B cell (primary cell): Measurements from ENCODE around the gene TPCN1. TPM values are rescaled to one million over a fixed set of nuclear protein-coding genes. Genes with fewer than 3 reads are reported as not detected.

Experiments used
- ATAC-seq: fragments of 200-7000 bp; cut with Tn5 transposase; one replicate; pipeline ENCODE4 v1.10.0; 2021; ENCODE audit warnings: low read depth, mild to moderate bottlenecking, moderate number of reproducible peaks, moderate library complexity
- CTCF ChIA-PET: fragments of 350-600 bp; sonication (Branson Sonifier 250); formaldehyde crosslinking; loops from one replicate; lab custom pipeline; 2021; ENCODE audit warnings: antibody characterized with exemption, inconsistent platforms; lab: Charles Lee
- POLR2A ChIA-PET: fragments of 350-600 bp; sonication (Branson Sonifier 250); formaldehyde crosslinking; loops from one replicate; lab custom pipeline; 2021; ENCODE audit warnings: antibody characterized with exemption; lab: Charles Lee
- DNase-seq: peaks from one replicate; pipeline ENCODE4 v3.0.0; 2013
- H2AFZ ChIP-seq: 2 replicates; pipeline ENCODE4 v1.6.1; 2012; ENCODE audit warnings: mild to moderate bottlenecking, low read depth, low read length; ENCODE audit not compliant: insufficient read depth, poor library complexity, severe bottlenecking
- H3K27ac ChIP-seq, 2 donors: 1 replicate in 1 of 2; 2 replicates in 1 of 2; pipeline ENCODE4 v1.5.1; 2012 to 2013; ENCODE audit warnings: low read length in 2 of 2, mild to moderate bottlenecking in 2 of 2, moderate library complexity in 1 of 2
- H3K27me3 ChIP-seq, 4 experiments: fragments of 200-600 bp in 1 of 4; sonication (generic) in 1 of 4; replicated peaks in 1 of 4; 1 replicate in 2 of 4; 2 replicates in 2 of 4; pipeline versions ENCODE4 v1.6.1 to v1.7.0; 2013 to 2016; ENCODE audit warnings: low read length in 3 of 4, mild to moderate bottlenecking in 2 of 4, mixed read lengths in 1 of 4, moderate library complexity in 1 of 4; ENCODE audit not compliant: insufficient read depth in 4 of 4, control insufficient read depth in 3 of 4; ENCODE audit errors: control extremely low read depth in 1 of 4
- H3K36me3 ChIP-seq, 2 experiments: replicated peaks in 1 of 2; 1 replicate in 1 of 2; 2 replicates in 1 of 2; pipeline versions ENCODE4 v1.6.1 to v1.7.1; 2013; ENCODE audit warnings: low read length in 1 of 2; ENCODE audit not compliant: insufficient read depth in 2 of 2, control insufficient read depth in 1 of 2; ENCODE audit errors: control extremely low read depth in 1 of 2, extremely low read depth in 1 of 2
- H3K4me1 ChIP-seq, 2 donors: fragments of 200-600 bp in 1 of 2; sonication (generic) in 1 of 2; 1 replicate in 1 of 2; 2 replicates in 1 of 2; pipeline versions ENCODE4 v1.5.1 to v1.6.1; 2013 to 2017; ENCODE audit warnings: low read length in 2 of 2; ENCODE audit not compliant: control insufficient read depth in 2 of 2, insufficient read depth in 2 of 2
- H3K4me2 ChIP-seq: replicated peaks from 2 replicates; pipeline ENCODE3; 2012; ENCODE audit warnings: mild to moderate bottlenecking, low read depth, low read length; ENCODE audit not compliant: poor library complexity, severe bottlenecking
- H3K4me3 ChIP-seq, 5 experiments: fragments of 200-600 bp in 1 of 5; sonication (generic) in 1 of 5; 1 replicate in 3 of 5; 2 replicates in 2 of 5; pipeline versions ENCODE4 v1.5.1 to v1.7.0; 2011 to 2016; ENCODE audit warnings: low read length in 4 of 5, mild to moderate bottlenecking in 4 of 5, low read depth in 2 of 5, control low read depth in 1 of 5, moderate library complexity in 1 of 5; ENCODE audit not compliant: insufficient read depth in 1 of 5; ENCODE audit errors: control extremely low read depth in 1 of 5, extremely low read depth in 1 of 5
- H3K79me2 ChIP-seq: fragments of 200-600 bp; sonication (generic); one replicate; pipeline ENCODE4 v1.6.0; 2016; ENCODE audit warnings: low read length; ENCODE audit not compliant: control insufficient read depth, insufficient read depth
- H3K9ac ChIP-seq: fragments of 200-600 bp; sonication (generic); 2 replicates; pipeline ENCODE4 v1.6.1; 2017; ENCODE audit warnings: mild to moderate bottlenecking, low read length, moderate library complexity
- H3K9me3 ChIP-seq, 3 donors: one replicate each; pipeline versions ENCODE4 v1.6.1 to v1.7.1; 2013; ENCODE audit warnings: low read length in 2 of 3; ENCODE audit not compliant: control insufficient read depth in 2 of 3, insufficient read depth in 1 of 3; ENCODE audit errors: control extremely low read depth in 1 of 3
- H4K20me1 ChIP-seq: 2 replicates; pipeline ENCODE4 v1.6.0; 2012; ENCODE audit warnings: mild to moderate bottlenecking, low read length; ENCODE audit not compliant: insufficient read depth, control insufficient read depth, poor library complexity, severe bottlenecking
- H3K27ac Mint-ChIP-seq: one replicate; pipeline ENCODE4 v1.8.0; 2021; ENCODE audit warnings: mixed read lengths
- H3K27me3 Mint-ChIP-seq: one replicate; pipeline ENCODE4 v1.8.0; 2021; ENCODE audit warnings: mixed read lengths
- H3K4me1 Mint-ChIP-seq: one replicate; pipeline ENCODE4 v1.8.0; 2021; ENCODE audit warnings: mixed read lengths
- H3K4me3 Mint-ChIP-seq: one replicate; pipeline ENCODE4 v1.8.0; 2021; ENCODE audit warnings: mixed read lengths
- H3K9me3 Mint-ChIP-seq: one replicate; pipeline ENCODE4 v1.8.0; 2022; ENCODE audit warnings: mixed read lengths; ENCODE audit not compliant: insufficient read depth
- CTCF ChIP-seq: fragments of 200-600 bp; IDR thresholded peaks from one replicate; pipeline ENCODE4 v1.8.0; 2022; ENCODE audit warnings: antibody characterized with exemption, mild to moderate bottlenecking
- EZH2 ChIP-seq: IDR thresholded peaks from 2 replicates; pipeline ENCODE4 v1.6.1; 2012; ENCODE audit warnings: borderline replicate concordance, low read depth, mild to moderate bottlenecking, moderate library complexity, low read length; ENCODE audit not compliant: insufficient read depth, poor library complexity, severe bottlenecking
- WGBS: methylation state at CpG from one replicate; pipeline ENCODE4 v1.1.5; 2013; ENCODE audit warnings: missing lambda C conversion rate; ENCODE audit not compliant: insufficient coverage; 5-methylcytosine and 5-hydroxymethylcytosine counted together
- intact Hi-C: fragments of 100-400 bp; cut with micrococcal nuclease; formaldehyde crosslinking; loops from one replicate; pipeline ENCODE4 v1.10.0; 2022
- polyA plus RNA-seq: library from polyadenylated mRNA; depleted of rRNA; stranded (reverse); fragments of >200 nt; gene quantifications from 2 replicates; pipeline ENCODE4 v1.2.3, GENCODE V29; 2012
- total RNA-seq, 2 donors: library from RNA; stranded (reverse); fragments of 120-200 nt in 1 of 2; gene quantifications; 1 replicate in 1 of 2; 2 replicates in 1 of 2; pipeline versions ENCODE4 v1.2.3 to v1.2.4, GENCODE V29; 2013 to 2022

TPCN1 gene
- total and polyA plus RNA-seq, 2 donors (not counting 1 experiment from before 2014, with no cell fraction given) = 80.8 to 258 TPM

- peaks cover 61% of the 10 kb centered on the region for H3K4me1 Mint-ChIP-seq
- TF ChIP-seq EZH2 (no peak), CTCF (no peak)
Measured at GRCh38 chr12:113211160-113211559, 10.1 kb upstream of the TPCN1 start.

DNA sequence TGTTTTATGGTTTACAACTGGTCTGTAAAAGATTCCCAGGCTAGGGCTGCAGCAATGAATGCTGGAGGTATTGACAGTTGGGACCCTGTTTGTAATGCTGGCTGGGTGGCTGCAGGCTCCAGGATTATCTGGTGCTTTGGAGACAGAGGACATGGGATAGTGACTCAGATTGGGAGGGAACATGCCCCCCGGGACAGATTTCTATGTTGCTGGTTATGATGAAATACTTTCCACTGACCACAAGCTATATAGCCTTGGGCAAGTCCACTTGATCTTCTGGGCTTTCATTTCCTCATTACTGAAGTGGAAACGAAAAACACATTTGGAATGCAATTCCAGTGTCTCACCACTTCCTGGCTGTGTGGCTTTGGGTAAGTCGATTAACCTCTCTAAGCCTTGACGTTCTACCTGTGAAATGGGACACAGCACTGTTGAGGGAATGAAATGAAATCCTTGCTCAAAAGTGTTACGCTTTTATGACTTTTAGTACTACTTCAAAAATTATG is 6.3 kb upstream of the TPCN1 start:
- H3K9me3 ChIP-seq = no peaks in the 10 kb centered on the region
- ChIA-PET POLR2A (no interaction called here), CTCF (no interaction called here)
- ATAC-seq (peak; percentile 24), DNase-seq (peak; percentile 42)
- no peaks in the 10 kb centered on the region for H3K27me3 ChIP-seq
- intact Hi-C loops = no loop called here
- no peaks in the 10 kb centered on the region for H3K36me3 ChIP-seq
- H3K27ac Mint-ChIP-seq = no peak overlapping the region
- H3K9me3 Mint-ChIP-seq = no peaks in the 10 kb centered on the region
- H3K79me2 ChIP-seq = peaks cover 1% of the 10 kb centered on the region
- H3K4me1 Mint-ChIP-seq = peaks cover 37% of the 10 kb centered on the region
- no peak overlapping the region for H3K4me2 ChIP-seq
- TF ChIP-seq CTCF = no peak
- TF ChIP-seq EZH2 = no peak
- H3K27me3 Mint-ChIP-seq = no peaks in the 10 kb centered on the region
- 13% methylated on average over 2 of the region's 5 CpGs for WGBS
- peaks cover 24 to 32% of the 10 kb centered on the region in 2 donors for H3K4me1 ChIP-seq
- H3K9ac ChIP-seq = no peak overlapping the region
- no peaks in the 10 kb centered on the region for H4K20me1 ChIP-seq
- no peak overlapping the region for H3K27ac ChIP-seq
- no peak overlapping the region for H2AFZ ChIP-seq
- H3K4me3 Mint-ChIP-seq = no peak overlapping the region
- H3K4me3 ChIP-seq = no peak overlapping the region

More at GRCh38 chr12:113211160-113211559, 10.1 kb upstream of the TPCN1 start:
- 100% methylated on average over 2 of the region's 6 CpGs for WGBS
- H3K4me1 ChIP-seq = peaks cover 47 to 53% of the 10 kb centered on the region in 2 donors
- DNase-seq (no peak), ATAC-seq (no peak)
- H3K9ac ChIP-seq = no peak overlapping the region
- Mint-ChIP-seq H3K4me3 (no peak overlapping the region), H3K9me3 (no peaks in the 10 kb centered on the region), H3K27me3 (no peaks in the 10 kb centered on the region), H3K27ac (peak overlapping the region; percentile 89)
- H4K20me1 ChIP-seq = no peaks in the 10 kb centered on the region
- intact Hi-C loops = no loop called here
- no peaks in the 10 kb centered on the region for H3K27me3 ChIP-seq
- H3K79me2 ChIP-seq = no peaks in the 10 kb centered on the region
- POLR2A ChIA-PET = interaction anchor here (2.0 kb wide), 1 partner anchor 10 kb away, joined by 10 read pairs; the partner anchor contains the start of gene TPCN1
- no peak overlapping the region for H3K27ac ChIP-seq
- no peaks in the 10 kb centered on the region for H3K36me3 ChIP-seq
- no peak overlapping the region for H3K4me3 ChIP-seq
- no peaks in the 10 kb centered on the region for H3K9me3 ChIP-seq
- CTCF ChIA-PET = interaction anchor here (0.8 to 1.6 kb wide), 6 partner anchors 8 to 24 kb away, joined by 3 to 11 read pairs (median 3); partner anchors contain the start of gene TPCN1
- no peak overlapping the region for H2AFZ ChIP-seq
- no peak overlapping the region for H3K4me2 ChIP-seq
